Endothelial cell of umbilical vein (primary cell): ENCODE results near the gene PNKD. TPM values are rescaled to one million over a fixed set of nuclear protein-coding genes. Genes with fewer than 3 reads are reported as not detected.

Experiments
- BruUV-seq: library from RNA; stranded (reverse); fragments of 400-500 nt; replicated peaks from 2 replicates; lab custom pipeline; 2021; lab: Mats Ljungman, UMichigan
- CTCF ChIA-PET: fragments of 300-600, 350-600 bp; sonication (Branson Sonifier 250); formaldehyde crosslinking; loops from one replicate; lab custom pipeline; 2021; ENCODE audit warnings: antibody characterized with exemption, inconsistent platforms; lab: Charles Lee
- POLR2A ChIA-PET: fragments of 300-600, 350-600 bp; sonication (Branson Sonifier 250); formaldehyde crosslinking; loops from one replicate; lab custom pipeline; 2021; ENCODE audit warnings: antibody characterized with exemption, inconsistent platforms; lab: Charles Lee
- DNase-seq: peaks from one replicate; pipeline ENCODE4 v3.0.0-alpha.2; 2011; ENCODE audit warnings: low read depth, low spot score
- FAIRE-seq: peaks from 2 replicates; lab custom pipeline; 2011; peaks lifted over from hg19 to GRCh38; lab: Jason Lieb, UNC
- H2AFZ ChIP-seq: 2 replicates; pipeline ENCODE4 v1.6.0; 2012; ENCODE audit warnings: low read depth, low read length, control low read depth, inconsistent platforms
- H3K27ac ChIP-seq: 2 replicates; pipeline ENCODE4 v1.5.1; 2011; ENCODE audit warnings: low read depth, mild to moderate bottlenecking, control low read depth, low read length, moderate library complexity; ENCODE audit not compliant: insufficient read depth
- H3K27me3 ChIP-seq, 2 experiments: 2 replicates each; pipeline versions ENCODE4 v1.6.0 to v1.6.1; 2011; ENCODE audit warnings: low read length in 2 of 2, mixed read lengths in 1 of 2; ENCODE audit not compliant: control insufficient read depth in 2 of 2, insufficient read depth in 2 of 2
- H3K36me3 ChIP-seq, 2 experiments: 2 replicates in 1 of 2; 3 replicates in 1 of 2; pipeline ENCODE4 v1.5.1; 2011; ENCODE audit warnings: low read length in 2 of 2, mild to moderate bottlenecking in 1 of 2, moderate library complexity in 1 of 2; ENCODE audit not compliant: control insufficient read depth in 2 of 2, insufficient read depth in 2 of 2; ENCODE audit errors: extremely low read depth in 1 of 2
- H3K4me1 ChIP-seq: 3 replicates; pipeline ENCODE4 v1.5.1; 2011; ENCODE audit warnings: mild to moderate bottlenecking, low read length; ENCODE audit not compliant: control insufficient read depth, insufficient read depth; ENCODE audit errors: extremely low read depth
- H3K4me2 ChIP-seq: 2 replicates; pipeline ENCODE4 v1.6.1; 2011; ENCODE audit warnings: low read length, control low read depth, mixed read lengths; ENCODE audit not compliant: insufficient read depth
- H3K4me3 ChIP-seq, 3 experiments: fragments of 200-600 bp in 1 of 3; sonication (generic), shearing (Covaris generic) in 1 of 3; replicated peaks in 1 of 3; 2 replicates each; pipeline ENCODE4 v1.5.1; 2011 to 2016; ENCODE audit warnings: control low read depth in 3 of 3, low read length in 3 of 3, mild to moderate bottlenecking in 2 of 3, inconsistent platforms in 1 of 3, low read depth in 1 of 3, moderate library complexity in 1 of 3; ENCODE audit not compliant: insufficient read depth in 1 of 3
- H3K79me2 ChIP-seq: 2 replicates; pipeline ENCODE4 v1.6.0; 2012; ENCODE audit warnings: low read length, inconsistent platforms; ENCODE audit not compliant: control insufficient read depth, insufficient read depth
- H3K9ac ChIP-seq: replicated peaks from 2 replicates; pipeline ENCODE3; 2011; ENCODE audit warnings: low read length, control low read depth; ENCODE audit not compliant: insufficient read depth; ENCODE audit errors: extremely low read depth
- H3K9me1 ChIP-seq: replicated peaks from 3 replicates; pipeline ENCODE4 v1.6.0; 2011; ENCODE audit warnings: mild to moderate bottlenecking, low read length; ENCODE audit not compliant: control insufficient read depth, insufficient read depth; ENCODE audit errors: extremely low read depth
- H3K9me3 ChIP-seq: replicated peaks from 2 replicates; pipeline ENCODE4 v1.5.1; 2012; ENCODE audit warnings: low read length, inconsistent platforms; ENCODE audit not compliant: control insufficient read depth, insufficient read depth
- H4K20me1 ChIP-seq: replicated peaks from 2 replicates; pipeline ENCODE3; 2011; ENCODE audit warnings: mild to moderate bottlenecking, low read length; ENCODE audit not compliant: control insufficient read depth, insufficient read depth; ENCODE audit errors: extremely low read depth
- CTCF ChIP-seq, 2 donors: IDR thresholded peaks; 1 replicate in 1 of 2; 2 replicates in 1 of 2; pipeline ENCODE4 v1.5.1; 2011; ENCODE audit warnings: low read length in 2 of 2, mild to moderate bottlenecking in 2 of 2, moderate library complexity in 2 of 2, control low read depth in 1 of 2, inconsistent platforms in 1 of 2, low read depth in 1 of 2; ENCODE audit not compliant: insufficient read depth in 1 of 2; ENCODE audit errors: extremely low read depth in 1 of 2
- FOS ChIP-seq: IDR thresholded peaks from 2 replicates; pipeline ENCODE4 v1.6.1; 2011; ENCODE audit warnings: mild to moderate bottlenecking, low read length, moderate library complexity, borderline replicate concordance; ENCODE audit not compliant: insufficient read depth
- GATA2 ChIP-seq: IDR thresholded peaks from 2 replicates; pipeline ENCODE4 v1.7.0; 2011; ENCODE audit warnings: low read depth, mild to moderate bottlenecking, moderate library complexity, mixed read lengths, low read length; ENCODE audit not compliant: insufficient read length, insufficient read depth
- MAX ChIP-seq: IDR thresholded peaks from 2 replicates; pipeline ENCODE4 v1.6.1; 2011; ENCODE audit not compliant: insufficient read depth, insufficient read length
- MYC ChIP-seq: IDR thresholded peaks from one replicate; pipeline ENCODE4 v1.6.1; 2011; ENCODE audit warnings: mild to moderate bottlenecking, low read depth, low read length
- POLR2A ChIP-seq: IDR thresholded peaks from 2 replicates; pipeline ENCODE4 v1.6.1; 2012; ENCODE audit warnings: low read depth, mild to moderate bottlenecking, control low read depth, low read length
- POLR2AphosphoS5 ChIP-seq: IDR thresholded peaks from 2 replicates; pipeline ENCODE4 v1.6.1; 2012; ENCODE audit warnings: low read depth, mild to moderate bottlenecking, control low read depth, low read length, moderate library complexity; ENCODE audit not compliant: insufficient read depth
- dilution Hi-C: fragments of 300-500 bp; cut with MboI; formaldehyde crosslinking; loops from one replicate; pipeline ENCODE4 v1.15.0; 2019; ENCODE audit warnings: low sequenced_read_pairs; ENCODE audit not compliant: extremely low pct_ligation_motif_present
- intact Hi-C: fragments of 100-400 bp; cut with micrococcal nuclease; formaldehyde crosslinking; loops from one replicate; pipeline ENCODE4 v1.10.0; 2022
- polyA plus RNA-seq, 4 experiments: library from polyadenylated mRNA; depleted of rRNA in 3 of 4; stranded (reverse) in 3 of 4; unstranded in 1 of 4; fragments of >200 nt; gene quantifications; 2 replicates each; pipeline versions ENCODE4 v1.2.1 to v1.2.3, GENCODE V29; 2011 to 2012; ENCODE audit warnings: missing spikeins in 1 of 4
- total RNA-seq: library from RNA; stranded (reverse); gene quantifications from 2 replicates; pipeline ENCODE4 v1.2.3, GENCODE V29; 2021

The PNKD gene
- total and polyA plus RNA-seq, 2 donors (not counting 3 experiments of a cell fraction or from before 2014, with no cell fraction given) = 56.1 to 88.3 TPM

GRCh38 chr2:218255446-218255845 is 14.9 kb upstream of the PNKD start:
- H3K9ac ChIP-seq = no peak overlapping the region
- dilution Hi-C loops = no loop called here
- no peak overlapping the region for H3K27ac ChIP-seq
- no peaks in the 10 kb centered on the region for H4K20me1 ChIP-seq
- TF ChIP-seq POLR2A (peak; percentile 26), MAX (no peak), FOS (no peak)
- H2AFZ ChIP-seq = no peak overlapping the region
- no peaks in the 10 kb centered on the region for H3K9me1 ChIP-seq
- peaks cover 17% of the 10 kb centered on the region for H3K4me1 ChIP-seq
- CTCF ChIA-PET = no interaction called here
- DNase-seq = no peak
- H3K9me3 ChIP-seq = no peaks in the 10 kb centered on the region
- POLR2A ChIA-PET = no interaction called here
- no peaks in the 10 kb centered on the region for H3K27me3 ChIP-seq
- peaks cover 32 to 41% of the 10 kb centered on the region in 2 experiments for H3K36me3 ChIP-seq
- FAIRE-seq = no peak
- no peak overlapping the region for H3K4me2 ChIP-seq
- no TSS peak for BruUV-seq
- intact Hi-C loops = loop anchor here (5.0 kb wide), 1 partner anchor 88 kb away; the partner anchor contains the start of gene CXCR1
- H3K4me3 ChIP-seq = no peak overlapping the region
- H3K79me2 ChIP-seq = no peaks in the 10 kb centered on the region

DNA sequence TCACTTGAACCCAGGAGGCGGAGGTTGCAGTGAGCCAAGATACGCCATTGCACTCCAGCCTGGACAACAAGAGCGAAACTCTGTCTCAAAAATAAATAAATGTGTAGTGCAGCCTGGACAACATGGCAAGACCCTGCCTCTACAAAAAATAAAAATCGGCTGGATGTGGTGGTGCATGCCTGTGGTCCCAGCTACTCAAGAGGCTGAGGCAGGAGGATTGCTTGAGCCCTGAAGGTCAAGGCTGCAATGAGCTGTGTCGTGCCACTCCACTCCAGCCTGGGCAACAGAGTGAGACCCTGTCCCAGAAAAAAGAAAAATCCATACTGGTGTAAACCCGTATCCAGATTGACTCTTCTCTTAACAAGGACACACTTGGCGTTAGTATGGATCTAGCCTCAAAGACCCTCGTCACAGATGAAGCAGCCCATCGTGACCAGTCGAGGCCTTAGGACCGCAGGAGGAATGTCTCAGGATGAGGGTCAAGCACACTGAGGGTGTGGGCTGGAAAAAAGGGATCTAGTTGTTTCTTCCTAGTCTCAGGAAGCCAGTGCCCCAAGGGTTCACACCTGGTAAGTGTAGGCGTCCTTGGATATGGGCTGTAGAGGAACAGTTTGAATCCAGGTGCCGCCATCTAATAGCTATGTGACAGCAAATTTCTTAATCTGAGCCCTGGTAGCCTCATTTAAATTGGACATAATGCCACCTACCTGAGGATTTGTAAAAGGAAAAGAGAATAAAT is 13.5 kb upstream of the PNKD start:
- no peak overlapping the region for H3K4me3 ChIP-seq
- no peak overlapping the region for H3K4me2 ChIP-seq
- DNase-seq (no peak), FAIRE-seq (no peak)
- no peak overlapping the region for H3K27ac ChIP-seq
- intact Hi-C loops (loop anchor here (1.0 to 5.0 kb wide), 3 partner anchors 25 to 89 kb away; partner anchors contain the start of gene CXCR1), dilution Hi-C loops (no loop called here)
- no peaks in the 10 kb centered on the region for H4K20me1 ChIP-seq
- ChIA-PET POLR2A (no interaction called here), CTCF (interaction anchor here (0.9 to 1.4 kb wide), 6 partner anchors 9 to 139 kb away, joined by 3 to 7 read pairs (median 4); partner anchors contain the start of genes AAMP and PNKD)
- H3K9ac ChIP-seq = no peak overlapping the region
- H3K36me3 ChIP-seq = peaks cover 21 to 35% of the 10 kb centered on the region in 2 experiments
- no peaks in the 10 kb centered on the region for H3K79me2 ChIP-seq
- no peak for TF ChIP-seq FOS
- TF ChIP-seq GATA2 = no peak
- no peak for TF ChIP-seq MYC
- TF ChIP-seq CTCF (IDR thresholded peaks at IDR 0.05; ENCODE audit: extremely low read depth in 1 of 2, insufficient read depth in 1 of 2, low read depth in 1 of 2, low read length in 2 of 2) = no peak
- TF ChIP-seq POLR2AphosphoS5 = no peak
- TF ChIP-seq MAX = no peak
- no peaks in the 10 kb centered on the region for H3K27me3 ChIP-seq
- no peaks in the 10 kb centered on the region for H3K9me1 ChIP-seq
- H3K4me1 ChIP-seq = peaks cover 17% of the 10 kb centered on the region
- H3K9me3 ChIP-seq = no peaks in the 10 kb centered on the region
- no peak overlapping the region for H2AFZ ChIP-seq
- BruUV-seq = no TSS peak
